GM23338 (cell line): Measurements from ENCODE around the gene NARS2. TPM values are rescaled to one million over a fixed set of nuclear protein-coding genes. Genes with fewer than 3 reads are reported as not detected.
A peak's percentile ranks its signal among the peaks of the same experiment; 100 is the strongest.

ENCODE experiments used
- ATAC-seq: fragments of 200-7000 bp; cut with Tn5 transposase; 3 replicates; pipeline ENCODE4 v1.9.1; 2020
- DNase-seq: peaks from one replicate; pipeline ENCODE4 v3.0.0-alpha.2; 2015; ENCODE audit warnings: low spot score
- H2AFZ ChIP-seq: fragments of 200-600 bp; sonication (generic); 2 replicates; pipeline ENCODE4 v1.8.0; 2016; ENCODE audit warnings: antibody characterized with exemption, mild to moderate bottlenecking, moderate library complexity
- H3F3A ChIP-seq: fragments of 200-600 bp; sonication (generic); replicated peaks from 2 replicates; pipeline ENCODE4 v1.8.0; 2017; ENCODE audit warnings: antibody characterized with exemption, mixed run types, low read depth
- H3K27ac ChIP-seq: fragments of 200-600 bp; sonication (generic); 2 replicates; pipeline ENCODE4 v1.6.1; 2016; ENCODE audit warnings: low read depth
- H3K27me3 ChIP-seq: fragments of 200-600 bp; sonication (generic); 2 replicates; pipeline ENCODE4 v1.8.0; 2016; ENCODE audit warnings: mild to moderate bottlenecking, mixed run types, moderate library complexity; ENCODE audit not compliant: insufficient read depth
- H3K36me3 ChIP-seq: fragments of 200-600 bp; sonication (generic); 2 replicates; pipeline ENCODE4 v1.8.0; 2016; ENCODE audit warnings: mild to moderate bottlenecking; ENCODE audit not compliant: insufficient read depth
- H3K4me1 ChIP-seq: fragments of 200-600 bp; sonication (generic); 2 replicates; pipeline ENCODE4 v1.8.0; 2016; ENCODE audit warnings: mild to moderate bottlenecking, moderate library complexity; ENCODE audit not compliant: insufficient read depth
- H3K4me2 ChIP-seq: fragments of 200-600 bp; sonication (generic); 2 replicates; pipeline ENCODE4 v1.7.1; 2017; ENCODE audit warnings: mixed run types
- H3K4me3 ChIP-seq: fragments of 200-600 bp; sonication (generic); 2 replicates; pipeline ENCODE4 v1.6.1; 2016; ENCODE audit warnings: mixed run types
- H3K79me2 ChIP-seq: fragments of 200-600 bp; sonication (generic); replicated peaks from 2 replicates; pipeline ENCODE4 v1.8.0; 2017; ENCODE audit warnings: mild to moderate bottlenecking; ENCODE audit not compliant: insufficient read depth
- H3K9me2 ChIP-seq: fragments of 200-600 bp; sonication (generic); 2 replicates; pipeline ENCODE4 v1.8.0; 2017; ENCODE audit not compliant: insufficient read depth
- H4K20me1 ChIP-seq: fragments of 200-600 bp; sonication (generic); replicated peaks from 2 replicates; pipeline ENCODE4 v1.8.0; 2017; ENCODE audit warnings: mild to moderate bottlenecking; ENCODE audit not compliant: insufficient read depth
- H3K27ac Mint-ChIP-seq: 2 replicates; pipeline ENCODE4 v1.8.0; 2020; ENCODE audit warnings: inconsistent platforms, mild to moderate bottlenecking, moderate library complexity, mixed read lengths
- H3K27me3 Mint-ChIP-seq: 3 replicates; pipeline ENCODE4 v1.8.0; 2022; ENCODE audit warnings: low read depth, mild to moderate bottlenecking, moderate library complexity, mixed read lengths, inconsistent platforms; ENCODE audit not compliant: insufficient read depth, poor library complexity
- H3K36me3 Mint-ChIP-seq: 3 replicates; pipeline ENCODE4 v1.8.0; 2021; ENCODE audit warnings: low read depth, mild to moderate bottlenecking, inconsistent platforms, moderate library complexity, mixed read lengths
- H3K4me1 Mint-ChIP-seq: 3 replicates; pipeline ENCODE4 v1.8.0; 2020; ENCODE audit warnings: mild to moderate bottlenecking, inconsistent platforms, mixed read lengths
- H3K4me3 Mint-ChIP-seq: 3 replicates; pipeline ENCODE4 v1.8.0; 2021; ENCODE audit warnings: moderate library complexity, mild to moderate bottlenecking, inconsistent platforms, mixed read lengths
- H3K9me3 Mint-ChIP-seq: 3 replicates; pipeline ENCODE4 v1.8.0; 2020; ENCODE audit warnings: moderate library complexity, mild to moderate bottlenecking, inconsistent platforms, mixed read lengths
- CREB1 ChIP-seq: fragments of 250-450 bp; sonication (Bioruptor Pico); IDR thresholded peaks from 2 replicates; pipeline ENCODE4 v1.5.0; 2020; ENCODE audit warnings: low read depth, mild to moderate bottlenecking, moderate library complexity
- NANOG ChIP-seq: IDR thresholded peaks from 2 replicates; pipeline ENCODE4 v1.6.1; 2016; ENCODE audit warnings: antibody characterized with exemption, borderline replicate concordance
- POLR2AphosphoS5 ChIP-seq: IDR thresholded peaks from 2 replicates; pipeline ENCODE4 v1.6.1; 2016; ENCODE audit warnings: antibody characterized with exemption, low read depth
- ZNF331 ChIP-seq: fragments of 250-450 bp; sonication (Bioruptor Pico); IDR thresholded peaks from 2 replicates; pipeline ENCODE4 v1.5.0; 2020; ENCODE audit warnings: low read depth, mild to moderate bottlenecking, moderate library complexity
- polyA plus RNA-seq: library from polyadenylated mRNA; unstranded; fragments of >200 nt; fragmentation: Nextera tagmentation; extraction: Ambion mirVana; gene quantifications from 2 replicates; pipeline ENCODE4 v1.2.1, GENCODE V29; 2016
- total RNA-seq: library from RNA; depleted of rRNA; stranded (reverse); fragments of >200 nt; shearing (Covaris generic); gene quantifications from 2 replicates; pipeline ENCODE4 v1.2.3, GENCODE V29; 2014
- TF ChIP-seq, protein P1 (sequence below): fragments of 250-450 bp; sonication (Bioruptor Pico); IDR thresholded peaks from 2 replicates; pipeline ENCODE4 v1.5.0; 2020; ENCODE audit warnings: mild to moderate bottlenecking, moderate library complexity
- TF ChIP-seq, protein P2 (sequence below): IDR thresholded peaks from 2 replicates; pipeline ENCODE4 v1.6.1; 2016; ENCODE audit warnings: antibody characterized with exemption

Gene NARS2
- total and polyA plus RNA-seq, 2 experiments from 2014 or later, result 45.7 to 62.0 TPM

DNA sequence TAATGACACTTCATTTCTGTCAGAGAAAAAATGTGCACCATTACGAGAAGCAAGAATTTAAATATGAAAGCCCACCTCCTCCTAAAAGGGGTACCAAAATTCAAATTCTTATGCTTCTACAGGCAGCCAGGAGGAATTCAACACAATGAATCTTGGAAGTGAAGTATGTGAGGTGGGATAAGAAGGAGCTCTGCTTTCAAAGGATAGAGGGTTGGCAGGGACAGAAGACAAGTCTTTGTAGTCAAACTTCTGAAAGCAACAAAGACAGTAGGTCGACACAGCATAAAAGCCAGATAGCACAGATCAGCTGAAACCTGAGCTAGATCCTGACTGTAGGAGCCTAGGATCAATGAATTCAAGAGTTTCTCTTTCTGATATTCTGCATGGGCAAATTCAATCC lies 17.4 kb downstream of the NARS2 start:
- no peak overlapping the region for H2AFZ ChIP-seq
- H3K36me3 Mint-ChIP-seq, result peaks cover 38% of the 10 kb centered on the region
- H3K27me3 Mint-ChIP-seq, result no peaks in the 10 kb centered on the region
- H4K20me1 ChIP-seq, result no peaks in the 10 kb centered on the region
- H3K4me3 Mint-ChIP-seq, result no peak overlapping the region
- no peaks in the 10 kb centered on the region for H3K9me2 ChIP-seq
- H3K4me1 Mint-ChIP-seq, result peaks cover 38% of the 10 kb centered on the region
- no peak overlapping the region for H3K27ac ChIP-seq
- no peaks in the 10 kb centered on the region for H3K9me3 Mint-ChIP-seq
- H3K36me3 ChIP-seq, result peaks cover 4% of the 10 kb centered on the region; the same call in 1 of the 2 replicates
- TF ChIP-seq ZNF331 (CRISPR knock-in tag) (no peak), POLR2AphosphoS5 (no peak), NANOG (no peak), CREB1 (no peak)
- TF ChIP-seq, protein P1, sequence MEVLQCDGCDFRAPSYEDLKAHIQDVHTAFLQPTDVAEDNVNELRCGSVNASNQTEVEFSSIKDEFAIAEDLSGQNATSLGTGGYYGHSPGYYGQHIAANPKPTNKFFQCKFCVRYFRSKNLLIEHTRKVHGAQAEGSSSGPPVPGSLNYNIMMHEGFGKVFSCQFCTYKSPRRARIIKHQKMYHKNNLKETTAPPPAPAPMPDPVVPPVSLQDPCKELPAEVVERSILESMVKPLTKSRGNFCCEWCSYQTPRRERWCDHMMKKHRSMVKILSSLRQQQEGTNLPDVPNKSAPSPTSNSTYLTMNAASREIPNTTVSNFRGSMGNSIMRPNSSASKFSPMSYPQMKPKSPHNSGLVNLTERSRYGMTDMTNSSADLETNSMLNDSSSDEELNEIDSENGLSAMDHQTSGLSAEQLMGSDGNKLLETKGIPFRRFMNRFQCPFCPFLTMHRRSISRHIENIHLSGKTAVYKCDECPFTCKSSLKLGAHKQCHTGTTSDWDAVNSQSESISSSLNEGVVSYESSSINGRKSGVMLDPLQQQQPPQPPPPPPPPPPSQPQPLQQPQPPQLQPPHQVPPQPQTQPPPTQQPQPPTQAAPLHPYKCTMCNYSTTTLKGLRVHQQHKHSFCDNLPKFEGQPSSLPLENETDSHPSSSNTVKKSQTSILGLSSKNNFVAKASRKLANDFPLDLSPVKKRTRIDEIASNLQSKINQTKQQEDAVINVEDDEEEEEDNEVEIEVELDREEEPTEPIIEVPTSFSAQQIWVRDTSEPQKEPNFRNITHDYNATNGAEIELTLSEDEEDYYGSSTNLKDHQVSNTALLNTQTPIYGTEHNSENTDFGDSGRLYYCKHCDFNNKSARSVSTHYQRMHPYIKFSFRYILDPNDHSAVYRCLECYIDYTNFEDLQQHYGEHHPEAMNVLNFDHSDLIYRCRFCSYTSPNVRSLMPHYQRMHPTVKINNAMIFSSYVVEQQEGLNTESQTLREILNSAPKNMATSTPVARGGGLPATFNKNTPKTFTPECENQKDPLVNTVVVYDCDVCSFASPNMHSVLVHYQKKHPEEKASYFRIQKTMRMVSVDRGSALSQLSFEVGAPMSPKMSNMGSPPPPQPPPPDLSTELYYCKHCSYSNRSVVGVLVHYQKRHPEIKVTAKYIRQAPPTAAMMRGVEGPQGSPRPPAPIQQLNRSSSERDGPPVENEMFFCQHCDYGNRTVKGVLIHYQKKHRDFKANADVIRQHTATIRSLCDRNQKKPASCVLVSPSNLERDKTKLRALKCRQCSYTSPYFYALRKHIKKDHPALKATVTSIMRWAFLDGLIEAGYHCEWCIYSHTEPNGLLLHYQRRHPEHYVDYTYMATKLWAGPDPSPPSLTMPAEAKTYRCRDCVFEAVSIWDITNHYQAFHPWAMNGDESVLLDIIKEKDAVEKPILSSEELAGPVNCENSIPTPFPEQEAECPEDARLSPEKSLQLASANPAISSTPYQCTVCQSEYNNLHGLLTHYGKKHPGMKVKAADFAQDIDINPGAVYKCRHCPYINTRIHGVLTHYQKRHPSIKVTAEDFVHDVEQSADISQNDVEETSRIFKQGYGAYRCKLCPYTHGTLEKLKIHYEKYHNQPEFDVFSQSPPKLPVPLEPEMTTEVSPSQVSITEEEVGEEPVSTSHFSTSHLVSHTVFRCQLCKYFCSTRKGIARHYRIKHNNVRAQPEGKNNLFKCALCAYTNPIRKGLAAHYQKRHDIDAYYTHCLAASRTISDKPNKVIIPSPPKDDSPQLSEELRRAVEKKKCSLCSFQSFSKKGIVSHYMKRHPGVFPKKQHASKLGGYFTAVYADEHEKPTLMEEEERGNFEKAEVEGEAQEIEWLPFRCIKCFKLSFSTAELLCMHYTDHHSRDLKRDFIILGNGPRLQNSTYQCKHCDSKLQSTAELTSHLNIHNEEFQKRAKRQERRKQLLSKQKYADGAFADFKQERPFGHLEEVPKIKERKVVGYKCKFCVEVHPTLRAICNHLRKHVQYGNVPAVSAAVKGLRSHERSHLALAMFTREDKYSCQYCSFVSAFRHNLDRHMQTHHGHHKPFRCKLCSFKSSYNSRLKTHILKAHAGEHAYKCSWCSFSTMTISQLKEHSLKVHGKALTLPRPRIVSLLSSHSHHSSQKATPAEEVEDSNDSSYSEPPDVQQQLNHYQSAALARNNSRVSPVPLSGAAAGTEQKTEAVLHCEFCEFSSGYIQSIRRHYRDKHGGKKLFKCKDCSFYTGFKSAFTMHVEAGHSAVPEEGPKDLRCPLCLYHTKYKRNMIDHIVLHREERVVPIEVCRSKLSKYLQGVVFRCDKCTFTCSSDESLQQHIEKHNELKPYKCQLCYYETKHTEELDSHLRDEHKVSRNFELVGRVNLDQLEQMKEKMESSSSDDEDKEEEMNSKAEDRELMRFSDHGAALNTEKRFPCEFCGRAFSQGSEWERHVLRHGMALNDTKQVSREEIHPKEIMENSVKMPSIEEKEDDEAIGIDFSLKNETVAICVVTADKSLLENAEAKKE (CRISPR knock-in tag), result no peak
- TF ChIP-seq, protein P2, sequence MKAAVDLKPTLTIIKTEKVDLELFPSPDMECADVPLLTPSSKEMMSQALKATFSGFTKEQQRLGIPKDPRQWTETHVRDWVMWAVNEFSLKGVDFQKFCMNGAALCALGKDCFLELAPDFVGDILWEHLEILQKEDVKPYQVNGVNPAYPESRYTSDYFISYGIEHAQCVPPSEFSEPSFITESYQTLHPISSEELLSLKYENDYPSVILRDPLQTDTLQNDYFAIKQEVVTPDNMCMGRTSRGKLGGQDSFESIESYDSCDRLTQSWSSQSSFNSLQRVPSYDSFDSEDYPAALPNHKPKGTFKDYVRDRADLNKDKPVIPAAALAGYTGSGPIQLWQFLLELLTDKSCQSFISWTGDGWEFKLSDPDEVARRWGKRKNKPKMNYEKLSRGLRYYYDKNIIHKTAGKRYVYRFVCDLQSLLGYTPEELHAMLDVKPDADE, result no peak
- 0 out of 2 replicates have a peak overlapping the region, but pooled peaks have one; percentile 13 for H3K27ac Mint-ChIP-seq
- peaks cover 31% of the 10 kb centered on the region for H3K4me1 ChIP-seq
- no peaks in the 10 kb centered on the region for H3K27me3 ChIP-seq
- no peak overlapping the region; the same call in 1 of the 2 replicates for H3K4me2 ChIP-seq
- H3K4me3 ChIP-seq, result no peak overlapping the region
- H3F3A ChIP-seq, result no peaks in the 10 kb centered on the region
- DNase-seq (peak; percentile 32), ATAC-seq (peak; percentile 80)
- H3K79me2 ChIP-seq, result peaks cover 43% of the 10 kb centered on the region
